Measurements from ENCODE around the gene FHIT.

The FHIT gene

GRCh38 chr3:59793976-59794375 is 1457.3 kb downstream of the FHIT start:
- H3K36me3 ChIP-seq (ENCODE audit: control insufficient read depth, insufficient read depth, low read length): no peaks in the 10 kb centered on the region
- no peak for TF ChIP-seq CTCF (IDR thresholded peaks at IDR 0.05)
- H3K79me2 ChIP-seq: no peaks in the 10 kb centered on the region
- H3K27me3 ChIP-seq (ENCODE audit: control insufficient read depth, insufficient read depth, low read length): no peaks in the 10 kb centered on the region
- no peaks in the 10 kb centered on the region for H3K4me1 ChIP-seq
- no peak overlapping the region for H3K4me2 ChIP-seq (ENCODE audit: low read length)
- H3K9ac ChIP-seq: no peak overlapping the region
- H2AFZ ChIP-seq: no peak overlapping the region
- H3K4me3 ChIP-seq (ENCODE audit: low read depth, low read length): no peak overlapping the region
- H3K27ac ChIP-seq: no peak overlapping the region
- no peaks in the 10 kb centered on the region for H3K9me3 ChIP-seq (ENCODE audit: control insufficient read depth, low read length)

GRCh38 chr3:59791774-59792308 is 1459.4 kb downstream of the FHIT start:
- no peak for TF ChIP-seq CTCF (IDR thresholded peaks at IDR 0.05)
- H3K4me2 ChIP-seq (ENCODE audit: low read length): no peak overlapping the region
- H3K4me3 ChIP-seq (ENCODE audit: low read depth, low read length): no peak overlapping the region
- H3K36me3 ChIP-seq (ENCODE audit: control insufficient read depth, insufficient read depth, low read length): no peaks in the 10 kb centered on the region
- H3K4me1 ChIP-seq: no peaks in the 10 kb centered on the region
- no peaks in the 10 kb centered on the region for H3K79me2 ChIP-seq
- H3K27ac ChIP-seq: no peak overlapping the region
- no peak overlapping the region for H3K9ac ChIP-seq
- H3K27me3 ChIP-seq (ENCODE audit: control insufficient read depth, insufficient read depth, low read length): no peaks in the 10 kb centered on the region
- no peaks in the 10 kb centered on the region for H3K9me3 ChIP-seq (ENCODE audit: control insufficient read depth, low read length)
- no peak overlapping the region for H2AFZ ChIP-seq

GRCh38 chr3:59790241-59790640 is 1461.0 kb downstream of the FHIT start:
- Histone ChIP-seq H2AFZ (no peak overlapping the region), H3K4me1 (no peaks in the 10 kb centered on the region), H3K9me3 (ENCODE audit: control insufficient read depth, low read length) (no peaks in the 10 kb centered on the region), H3K4me3 (ENCODE audit: low read depth, low read length) (no peak overlapping the region), H3K9ac (no peak overlapping the region), H3K36me3 (ENCODE audit: control insufficient read depth, insufficient read depth, low read length) (no peaks in the 10 kb centered on the region), H3K27ac (no peak overlapping the region), H3K27me3 (ENCODE audit: control insufficient read depth, insufficient read depth, low read length) (no peaks in the 10 kb centered on the region), H3K4me2 (ENCODE audit: low read length) (no peak overlapping the region), H3K79me2 (no peaks in the 10 kb centered on the region)
- no peak for TF ChIP-seq CTCF (IDR thresholded peaks at IDR 0.05)

- Histone ChIP-seq H3K4me2 (ENCODE audit: low read length) (no peak overlapping the region), H3K9ac (no peak overlapping the region), H2AFZ (no peak overlapping the region), H3K4me3 (ENCODE audit: low read depth, low read length) (no peak overlapping the region), H3K9me3 (ENCODE audit: control insufficient read depth, low read length) (no peaks in the 10 kb centered on the region), H3K27me3 (ENCODE audit: control insufficient read depth, insufficient read depth, low read length) (no peaks in the 10 kb centered on the region), H3K27ac (no peak overlapping the region), H3K79me2 (no peaks in the 10 kb centered on the region), H3K4me1 (no peaks in the 10 kb centered on the region), H3K36me3 (ENCODE audit: control insufficient read depth, insufficient read depth, low read length) (no peaks in the 10 kb centered on the region)
- TF ChIP-seq CTCF (IDR thresholded peaks at IDR 0.05): no peak
These were observed 1462.5 kb downstream of the FHIT start for GRCh38 chr3:59788801-59789200.

GRCh38 chr3:59788133-59788532 is 1463.1 kb downstream of the FHIT start:
- Histone ChIP-seq H3K27me3 (ENCODE audit: control insufficient read depth, insufficient read depth, low read length) (no peaks in the 10 kb centered on the region), H2AFZ (no peak overlapping the region), H3K9ac (no peak overlapping the region), H3K4me3 (ENCODE audit: low read depth, low read length) (no peak overlapping the region), H3K4me1 (no peaks in the 10 kb centered on the region), H3K27ac (no peak overlapping the region), H3K79me2 (no peaks in the 10 kb centered on the region), H3K9me3 (ENCODE audit: control insufficient read depth, low read length) (no peaks in the 10 kb centered on the region), H3K4me2 (ENCODE audit: low read length) (no peak overlapping the region), H3K36me3 (ENCODE audit: control insufficient read depth, insufficient read depth, low read length) (no peaks in the 10 kb centered on the region)
- TF ChIP-seq CTCF (IDR thresholded peaks at IDR 0.05): no peak
